Measurements from ENCODE around the gene TMEM116. TPM values are rescaled to one million over a fixed set of nuclear protein-coding genes. Genes with fewer than 3 reads are reported as not detected.

Gene TMEM116
- total RNA-seq, 4 donors from 2014 or later = 1.2 to 21.7 (median 11.5) TPM

DNA sequence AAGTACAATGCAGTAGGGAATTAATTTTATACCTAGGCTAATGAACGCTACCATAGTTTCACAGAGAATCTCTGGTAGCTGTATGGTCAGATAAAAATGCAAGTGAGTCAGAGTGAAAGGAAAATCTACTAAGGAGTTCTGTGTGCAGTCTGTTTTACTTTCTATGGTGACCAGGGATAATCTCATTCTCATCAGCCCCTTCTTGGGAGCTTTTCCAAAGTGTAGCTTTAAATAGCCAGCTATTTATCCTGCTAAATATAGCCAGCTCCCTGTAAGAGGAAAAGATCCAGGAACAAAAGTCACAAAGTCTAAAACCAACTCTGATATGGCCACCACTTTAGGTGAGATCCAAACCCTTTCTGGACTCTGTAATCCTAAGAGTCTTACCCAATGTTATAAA, 75.5 kb downstream of the TMEM116 start:
- TF ChIP-seq, protein P1, sequence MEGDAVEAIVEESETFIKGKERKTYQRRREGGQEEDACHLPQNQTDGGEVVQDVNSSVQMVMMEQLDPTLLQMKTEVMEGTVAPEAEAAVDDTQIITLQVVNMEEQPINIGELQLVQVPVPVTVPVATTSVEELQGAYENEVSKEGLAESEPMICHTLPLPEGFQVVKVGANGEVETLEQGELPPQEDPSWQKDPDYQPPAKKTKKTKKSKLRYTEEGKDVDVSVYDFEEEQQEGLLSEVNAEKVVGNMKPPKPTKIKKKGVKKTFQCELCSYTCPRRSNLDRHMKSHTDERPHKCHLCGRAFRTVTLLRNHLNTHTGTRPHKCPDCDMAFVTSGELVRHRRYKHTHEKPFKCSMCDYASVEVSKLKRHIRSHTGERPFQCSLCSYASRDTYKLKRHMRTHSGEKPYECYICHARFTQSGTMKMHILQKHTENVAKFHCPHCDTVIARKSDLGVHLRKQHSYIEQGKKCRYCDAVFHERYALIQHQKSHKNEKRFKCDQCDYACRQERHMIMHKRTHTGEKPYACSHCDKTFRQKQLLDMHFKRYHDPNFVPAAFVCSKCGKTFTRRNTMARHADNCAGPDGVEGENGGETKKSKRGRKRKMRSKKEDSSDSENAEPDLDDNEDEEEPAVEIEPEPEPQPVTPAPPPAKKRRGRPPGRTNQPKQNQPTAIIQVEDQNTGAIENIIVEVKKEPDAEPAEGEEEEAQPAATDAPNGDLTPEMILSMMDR (IDR thresholded peaks at IDR 0.05) = no peak
- TF ChIP-seq POLR2A (IDR thresholded peaks at IDR 0.05) = no peak
- H3K36me3 ChIP-seq = no peaks in the 10 kb centered on the region
- H3K4me1 ChIP-seq = no peaks in the 10 kb centered on the region
- no peak overlapping the region for H3K4me3 ChIP-seq
- H3K27ac ChIP-seq = peak overlapping the region in 1 of 2 donors; percentile 9
- no peaks in the 10 kb centered on the region for H3K27me3 ChIP-seq
- no peak for DNase-seq
- intact Hi-C loops (cut with DNase I; ENCODE audit: low total_unique reads) = no loop called here
- no peaks in the 10 kb centered on the region for H3K9me3 ChIP-seq

DNA sequence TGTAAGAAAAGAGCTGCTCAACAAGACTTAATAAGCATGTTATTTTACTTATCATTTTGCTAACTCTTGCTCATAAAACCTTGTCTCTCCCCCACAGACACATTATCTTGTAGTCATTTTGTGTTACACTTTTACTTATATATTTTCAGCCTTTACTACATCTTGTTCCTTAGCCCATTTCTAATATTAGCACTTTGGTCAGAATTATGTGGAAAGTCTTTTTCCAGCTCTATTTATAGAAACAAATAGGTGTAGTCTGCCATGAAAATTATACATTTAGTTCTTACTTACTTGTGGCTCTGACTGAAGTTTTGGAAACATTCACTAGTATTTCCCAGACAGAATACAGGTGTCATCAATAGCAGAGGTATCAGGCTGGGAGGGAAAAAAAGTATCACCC, 76.1 kb downstream of the TMEM116 start:
- no peaks in the 10 kb centered on the region for H3K9me3 ChIP-seq
- peak overlapping the region in 1 of 2 donors; percentile 9 for H3K27ac ChIP-seq
- H3K4me3 ChIP-seq = no peak overlapping the region
- DNase-seq = no peak
- H3K36me3 ChIP-seq = no peaks in the 10 kb centered on the region
- no peak for TF ChIP-seq POLR2A (IDR thresholded peaks at IDR 0.05)
- TF ChIP-seq, protein P1 (IDR thresholded peaks at IDR 0.05) = no peak
- H3K27me3 ChIP-seq = no peaks in the 10 kb centered on the region
- intact Hi-C loops (cut with DNase I; ENCODE audit: low total_unique reads) = no loop called here
- H3K4me1 ChIP-seq = no peaks in the 10 kb centered on the region

DNA sequence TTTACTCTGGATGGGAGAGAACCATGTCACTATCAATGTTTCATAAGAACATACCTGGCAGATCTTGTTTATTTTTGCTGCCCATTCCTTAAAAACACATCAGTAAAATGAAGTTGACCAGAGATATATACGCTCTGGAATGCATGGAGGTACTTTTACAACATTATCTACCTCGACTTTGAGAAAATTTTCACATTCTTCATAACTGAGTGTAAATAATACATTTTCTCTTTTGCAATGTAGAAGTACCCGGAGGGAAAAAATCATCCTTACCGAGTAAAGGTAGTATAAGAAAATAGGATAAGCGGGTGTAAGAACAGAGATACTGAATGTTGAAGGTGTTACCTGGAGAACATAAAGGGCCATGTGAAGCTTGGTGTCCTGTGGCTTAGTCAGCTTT, 80.7 kb downstream of the TMEM116 start:
- Histone ChIP-seq H3K4me1 (no peaks in the 10 kb centered on the region), H3K4me3 (no peak overlapping the region), H3K27ac (no peak overlapping the region), H3K36me3 (no peaks in the 10 kb centered on the region), H3K27me3 (no peaks in the 10 kb centered on the region), H3K9me3 (no peaks in the 10 kb centered on the region)
- intact Hi-C loops (cut with DNase I; ENCODE audit: low total_unique reads) = no loop called here
- no peak for DNase-seq
- TF ChIP-seq, protein P1 (IDR thresholded peaks at IDR 0.05) = no peak
- no peak for TF ChIP-seq POLR2A (IDR thresholded peaks at IDR 0.05)

DNA sequence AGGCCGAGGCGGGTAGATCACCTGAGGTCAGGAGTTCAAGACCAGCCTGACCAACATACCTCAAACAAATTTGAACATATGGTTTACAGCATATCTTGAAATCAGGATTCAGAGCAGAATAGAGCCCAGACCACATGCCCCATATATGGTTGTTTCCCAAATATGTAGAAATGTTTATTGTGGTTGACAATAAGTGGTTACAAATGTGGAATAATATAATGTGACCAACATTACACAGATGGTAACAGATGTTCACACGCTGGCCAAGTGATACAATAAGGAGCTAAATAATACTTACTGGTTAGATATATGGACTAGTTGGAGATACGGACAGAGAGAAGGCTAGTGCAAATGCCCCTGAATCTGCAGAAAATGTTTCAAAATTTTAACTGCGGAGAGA, 85.6 kb downstream of the TMEM116 start:
- intact Hi-C loops (cut with DNase I; ENCODE audit: low total_unique reads) = no loop called here
- Histone ChIP-seq H3K27me3 (no peaks in the 10 kb centered on the region), H3K27ac (no peak overlapping the region), H3K4me3 (no peak overlapping the region), H3K9me3 (no peaks in the 10 kb centered on the region), H3K36me3 (no peaks in the 10 kb centered on the region), H3K4me1 (no peaks in the 10 kb centered on the region)
- TF ChIP-seq, protein P1 (IDR thresholded peaks at IDR 0.05) = no peak
- no peak for TF ChIP-seq POLR2A (IDR thresholded peaks at IDR 0.05)
- DNase-seq = no peak

DNA sequence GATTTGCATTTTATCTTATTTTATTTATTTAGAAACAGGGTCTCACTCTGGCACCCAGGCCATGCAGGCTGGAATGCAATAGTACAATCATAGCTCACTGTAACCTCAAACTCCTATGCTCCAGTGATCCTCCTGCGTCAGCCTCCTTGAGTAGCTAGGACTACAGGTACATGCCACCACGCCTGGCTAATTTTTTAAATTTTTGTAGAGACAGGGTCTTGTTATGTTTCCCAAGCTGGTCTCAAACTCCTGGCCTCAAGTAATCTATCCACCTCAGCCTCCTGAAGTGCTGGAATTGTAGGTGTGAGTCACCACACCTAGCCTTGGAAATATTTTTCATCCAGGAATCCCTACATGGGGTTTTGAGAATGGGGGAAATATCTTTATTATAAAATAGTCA, 86.3 kb downstream of the TMEM116 start:
- intact Hi-C loops (cut with DNase I; ENCODE audit: low total_unique reads) = no loop called here
- no peaks in the 10 kb centered on the region for H3K4me1 ChIP-seq
- H3K4me3 ChIP-seq = no peak overlapping the region
- no peaks in the 10 kb centered on the region for H3K9me3 ChIP-seq
- TF ChIP-seq, protein P1 (IDR thresholded peaks at IDR 0.05) = no peak
- TF ChIP-seq POLR2A (IDR thresholded peaks at IDR 0.05) = no peak
- no peak overlapping the region for H3K27ac ChIP-seq
- no peak for DNase-seq
- H3K36me3 ChIP-seq = no peaks in the 10 kb centered on the region
- no peaks in the 10 kb centered on the region for H3K27me3 ChIP-seq
